HepG2 (cell line): ENCODE data around the gene AZU1. TPM values are rescaled to one million over a fixed set of nuclear protein-coding genes. Genes with fewer than 3 reads are reported as not detected.

ENCODE experiments used
- ATAC-seq: fragments of 200-7000 bp; cut with Tn5 transposase; 3 replicates; pipeline ENCODE4 v1.9.1; 2020; ENCODE audit warnings: mild to moderate bottlenecking, moderate library complexity
- BruUV-seq: library from RNA; stranded (reverse); fragments of 400-500 nt; replicated peaks from 2 replicates; lab custom pipeline; 2021; lab: Mats Ljungman, UMichigan
- CTCF ChIA-PET: fragments of 300-600 bp; formaldehyde crosslinking; extraction: SDS; loops from one replicate; lab custom pipeline; 2021; ENCODE audit warnings: low total read pairs, inconsistent platforms, low intra/inter-chr PET ratio; lab: Yijun Ruan, JAX
- POLR2A ChIA-PET: fragments of 350-600 bp; sonication (Branson Sonifier 250); formaldehyde crosslinking; loops from one replicate; lab custom pipeline; 2020; ENCODE audit warnings: antibody characterized with exemption, inconsistent platforms; lab: Yijun Ruan, JAX
- DNase-seq: peaks from one replicate; pipeline ENCODE4 v3.0.0-alpha.2; 2015; ENCODE audit warnings: low spot score
- FAIRE-seq: peaks from 3 replicates; lab custom pipeline; 2011; peaks lifted over from hg19 to GRCh38; lab: Jason Lieb, UNC
- H2AFZ ChIP-seq: one replicate; pipeline ENCODE4 v1.6.1; 2011; ENCODE audit warnings: low read length, inconsistent platforms
- H3K27ac ChIP-seq: fragments of 300-600 bp; 3 replicates; pipeline ENCODE4 v1.8.0; 2011; ENCODE audit warnings: mixed run types, mild to moderate bottlenecking, mixed read lengths, low read length, inconsistent platforms; ENCODE audit not compliant: insufficient read depth; ENCODE audit errors: extremely low read length
- H3K27me3 ChIP-seq, 2 experiments: fragments of 200-600 bp in 1 of 2; 2 replicates in 1 of 2; 3 replicates in 1 of 2; pipeline versions ENCODE4 v1.6.0 to v1.8.0; 2011; ENCODE audit warnings: low read length in 2 of 2, mild to moderate bottlenecking in 2 of 2, moderate library complexity in 2 of 2, inconsistent platforms in 1 of 2; ENCODE audit not compliant: insufficient read depth in 2 of 2, control insufficient read depth in 1 of 2
- H3K36me3 ChIP-seq, 2 experiments: fragments of 200-600 bp in 1 of 2; replicated peaks in 1 of 2; 2 replicates in 1 of 2; 3 replicates in 1 of 2; pipeline versions ENCODE4 v1.5.1 to v1.8.0; 2011; ENCODE audit warnings: low read length in 2 of 2, inconsistent platforms in 1 of 2; ENCODE audit not compliant: insufficient read depth in 2 of 2, control insufficient read depth in 1 of 2
- H3K4me1 ChIP-seq: 2 replicates; pipeline ENCODE4 v1.5.1; 2012; ENCODE audit warnings: low read length, inconsistent platforms; ENCODE audit not compliant: insufficient read depth
- H3K4me2 ChIP-seq: 2 replicates; pipeline ENCODE4 v1.6.0; 2011; ENCODE audit warnings: low read depth, low read length, inconsistent platforms
- H3K4me3 ChIP-seq, 3 experiments: fragments of 200-600 bp in 1 of 3; sonication (generic), shearing (Covaris generic) in 1 of 3; replicated peaks in 1 of 3; 2 replicates each; pipeline ENCODE4 v1.5.1; 2011 to 2016; ENCODE audit warnings: low read length in 3 of 3, inconsistent platforms in 2 of 3, low read depth in 2 of 3, mild to moderate bottlenecking in 2 of 3, control low read depth in 1 of 3, mixed read lengths in 1 of 3; ENCODE audit not compliant: insufficient read depth in 1 of 3
- H3K79me2 ChIP-seq: one replicate; pipeline ENCODE4 v1.6.1; 2011; ENCODE audit warnings: low read length, inconsistent platforms; ENCODE audit not compliant: insufficient read depth
- H3K9ac ChIP-seq: 2 replicates; pipeline ENCODE4 v1.6.0; 2011; ENCODE audit warnings: mild to moderate bottlenecking, low read depth, low read length, inconsistent platforms; ENCODE audit not compliant: insufficient read depth
- H3K9me3 ChIP-seq: 2 replicates; pipeline ENCODE4 v1.5.1; 2012; ENCODE audit warnings: mild to moderate bottlenecking, low read length
- H4K20me1 ChIP-seq: 2 replicates; pipeline ENCODE4 v1.6.0; 2011; ENCODE audit warnings: inconsistent platforms, mild to moderate bottlenecking, low read length, moderate library complexity; ENCODE audit not compliant: insufficient read depth
- AGO1 ChIP-seq: fragments of 200-400 bp; formaldehyde crosslinking; IDR thresholded peaks from 2 replicates; pipeline ENCODE4 v1.6.1; 2017; ENCODE audit warnings: mild to moderate bottlenecking, low read depth, low read length, moderate library complexity; ENCODE audit not compliant: poor library complexity, severe bottlenecking
- AGO2 ChIP-seq: fragments of 200-400 bp; formaldehyde crosslinking; optimal IDR thresholded peaks from 2 replicates; pipeline ENCODE3; 2017; ENCODE audit warnings: mild to moderate bottlenecking, low read depth, low read length, moderate library complexity
- HMG20A ChIP-seq: IDR thresholded peaks from 2 replicates; pipeline ENCODE4 v1.6.1; 2016; ENCODE audit warnings: borderline replicate concordance
- MAFF ChIP-seq: IDR thresholded peaks from 2 replicates; pipeline ENCODE4 v1.6.1; 2011; ENCODE audit warnings: low read depth, low read length, improper control_type of control experiment
- MATR3 ChIP-seq: sonication (generic); formaldehyde crosslinking; IDR thresholded peaks from 2 replicates; pipeline ENCODE4 v1.4.0; 2020; ENCODE audit warnings: missing genetic modification reagents
- POLR2G ChIP-seq: fragments of 200-400 bp; formaldehyde crosslinking; IDR thresholded peaks from 2 replicates; pipeline ENCODE4 v1.6.1; 2018; ENCODE audit warnings: mild to moderate bottlenecking, low read depth, low read length, moderate library complexity
- RBFOX2 ChIP-seq: fragments of 200-400 bp; formaldehyde crosslinking; IDR thresholded peaks from 2 replicates; pipeline ENCODE4 v1.6.1; 2017; ENCODE audit warnings: low read depth, mild to moderate bottlenecking, low read length
- SMARCC2 ChIP-seq: fragments of 450-650 bp; IDR thresholded peaks from 2 replicates; pipeline ENCODE4 v1.6.1; 2017; ENCODE audit warnings: antibody characterized with exemption, mild to moderate bottlenecking
- SRSF4 ChIP-seq: fragments of 200-400 bp; formaldehyde crosslinking; IDR thresholded peaks from one replicate; pipeline ENCODE4 v1.6.1; 2018; ENCODE audit warnings: mild to moderate bottlenecking, low read depth, low read length, moderate library complexity; ENCODE audit not compliant: poor library complexity, severe bottlenecking
- SSRP1 ChIP-seq: IDR thresholded peaks from 2 replicates; pipeline ENCODE4 v1.6.1; 2016; ENCODE audit warnings: control low read depth
- ZC3H13 ChIP-seq: sonication (generic); formaldehyde crosslinking; IDR thresholded peaks from 2 replicates; pipeline ENCODE4 v1.8.1; 2023; ENCODE audit warnings: mild to moderate bottlenecking, missing genetic modification reagents, moderate library complexity
- ZNF30 ChIP-seq: sonication (generic); formaldehyde crosslinking; IDR thresholded peaks from 2 replicates; pipeline ENCODE4 v1.5.0; 2020; ENCODE audit warnings: mild to moderate bottlenecking, missing genetic modification reagents
- WGBS: methylation state at CpG from one replicate; pipeline ENCODE4 v1.1.6; 2017; ENCODE audit warnings: low lambda C conversion rate; 5-methylcytosine and 5-hydroxymethylcytosine counted together
- in situ Hi-C: cut with HindIII; loops from 2 replicates; pipeline ENCODE4 v1.10.0; 2017; ENCODE audit warnings: low pct_unique_long_range_greater_than_20kb; ENCODE audit not compliant: extremely low pct_ligation_motif_present
- intact Hi-C: fragments of 100-400 bp; cut with micrococcal nuclease; formaldehyde crosslinking; loops from one replicate; pipeline ENCODE4 v1.10.0; 2022; ENCODE audit not compliant: unreplicated experiment
- polyA plus RNA-seq, 8 experiments: library from polyadenylated mRNA; depleted of rRNA in 3 of 8; stranded (reverse) in 7 of 8; unstranded in 1 of 8; fragments of >200 nt; fragmentation: Illumina TruSeq in 4 of 8; extraction: Trizol in 4 of 8; gene quantifications; 2 replicates each; pipeline versions ENCODE4 v1.2.1 to v1.2.3, GENCODE V29; 2011 to 2016; ENCODE audit warnings: low read depth in 4 of 8, missing spikeins in 1 of 8, mixed read lengths in 1 of 8; ENCODE audit not compliant: insufficient read depth in 1 of 8
- total RNA-seq, 5 experiments: library from RNA; depleted of rRNA; stranded (reverse); fragments of >200 nt; fragmentation: Illumina TruSeq; extraction: Trizol; gene quantifications; 2 replicates each; pipeline ENCODE4 v1.2.3, GENCODE V29; 2016; ENCODE audit warnings: low read depth in 1 of 5
- TF ChIP-seq, protein P1 (sequence below): sonication (generic); formaldehyde crosslinking; IDR thresholded peaks from 2 replicates; pipeline ENCODE4 v1.4.0; 2020; ENCODE audit warnings: missing genetic modification reagents
- TF ChIP-seq, protein P2 (sequence below): sonication (generic); formaldehyde crosslinking; IDR thresholded peaks from 2 replicates; pipeline ENCODE4 v1.8.1; 2022; ENCODE audit warnings: low read depth, mild to moderate bottlenecking, missing genetic modification reagents
- TF ChIP-seq, protein P3 (sequence below): sonication (generic); formaldehyde crosslinking; IDR thresholded peaks from 2 replicates; pipeline ENCODE4 v1.4.0; 2020; ENCODE audit warnings: missing genetic modification reagents, low read depth, mild to moderate bottlenecking, borderline replicate concordance
- TF ChIP-seq, protein P4 (sequence below): sonication (generic); formaldehyde crosslinking; IDR thresholded peaks from 2 replicates; pipeline ENCODE4 v1.9.0; 2022; ENCODE audit warnings: missing genetic modification reagents, mild to moderate bottlenecking, borderline replicate concordance

The AZU1 gene
- total and polyA plus RNA-seq, 2 of the 13 experiments (the other 11 are each of a cell fraction or from before 2014, with no cell fraction given), result not detected

DNA sequence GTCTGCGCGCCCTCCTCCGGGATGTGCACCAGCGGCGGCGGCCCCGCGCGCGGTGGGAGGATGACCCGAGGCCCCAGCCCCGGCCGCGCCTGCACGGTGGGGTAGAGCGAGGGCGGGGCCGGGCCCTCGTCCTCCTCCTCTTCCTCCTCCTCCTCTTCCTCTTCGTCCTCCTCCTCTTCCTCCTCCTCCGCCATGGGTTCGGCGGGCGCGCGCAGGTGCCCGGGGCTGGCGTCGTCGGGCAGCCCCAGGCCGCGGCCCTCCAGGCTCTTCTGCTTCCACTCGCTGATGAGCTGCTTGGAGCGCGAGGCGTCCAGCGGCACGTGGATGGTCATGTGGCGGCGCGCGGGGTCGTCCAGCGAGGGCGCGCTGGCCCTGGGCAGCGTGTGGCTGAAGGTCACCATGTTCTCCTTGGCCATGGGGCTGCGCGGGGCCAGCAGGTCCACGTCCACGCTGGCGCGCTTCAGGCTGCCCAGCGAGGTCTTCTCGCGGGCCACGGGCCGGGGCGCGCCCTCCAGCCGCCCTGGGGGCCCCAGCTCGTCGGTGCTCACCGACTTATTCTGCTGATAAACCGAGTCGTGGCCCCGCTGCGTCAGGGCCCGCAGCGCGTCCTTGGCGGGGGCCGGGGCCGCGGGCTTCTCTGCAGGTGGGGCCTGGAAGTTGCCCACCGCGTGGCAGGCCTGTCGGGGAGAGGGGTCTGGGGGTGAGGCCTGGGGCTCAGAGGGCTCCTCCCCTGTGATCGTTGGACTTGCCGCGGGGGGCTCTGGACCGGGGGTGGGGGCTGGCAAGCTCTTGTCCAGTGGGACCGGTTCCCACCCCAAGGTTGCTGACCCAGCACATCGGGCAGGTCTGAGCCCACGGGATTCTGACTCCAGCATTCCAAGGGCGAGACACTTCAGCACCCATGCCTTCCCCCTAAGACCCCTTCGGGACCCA is 14.2 kb upstream of the AZU1 start:
- Histone ChIP-seq H3K27ac (no peak overlapping the region), H3K36me3 (peaks cover 16 to 34% of the 10 kb centered on the region in 2 experiments; a peak in 4 of 5 replicates), H3K9me3 (no peaks in the 10 kb centered on the region), H3K79me2 (no peaks in the 10 kb centered on the region), H3K9ac (no peak overlapping the region), H3K4me3 (no peak overlapping the region), H3K4me2 (no peak overlapping the region), H2AFZ (no peak overlapping the region), H3K27me3 (no peaks in the 10 kb centered on the region), H3K4me1 (no peaks in the 10 kb centered on the region), H4K20me1 (peaks cover 29% of the 10 kb centered on the region)
- ATAC-seq, result peak; percentile 1
- POLR2A ChIA-PET, result no interaction called here
- intact Hi-C loops, result no loop called here
- FAIRE-seq, result no peak
- no TSS peak for BruUV-seq
- in situ Hi-C loops, result no loop called here
- CTCF ChIA-PET, result no interaction called here
- 97% methylated on average over 79 of the region's 87 CpGs for WGBS
- no peak for DNase-seq
- TF ChIP-seq, protein P1, sequence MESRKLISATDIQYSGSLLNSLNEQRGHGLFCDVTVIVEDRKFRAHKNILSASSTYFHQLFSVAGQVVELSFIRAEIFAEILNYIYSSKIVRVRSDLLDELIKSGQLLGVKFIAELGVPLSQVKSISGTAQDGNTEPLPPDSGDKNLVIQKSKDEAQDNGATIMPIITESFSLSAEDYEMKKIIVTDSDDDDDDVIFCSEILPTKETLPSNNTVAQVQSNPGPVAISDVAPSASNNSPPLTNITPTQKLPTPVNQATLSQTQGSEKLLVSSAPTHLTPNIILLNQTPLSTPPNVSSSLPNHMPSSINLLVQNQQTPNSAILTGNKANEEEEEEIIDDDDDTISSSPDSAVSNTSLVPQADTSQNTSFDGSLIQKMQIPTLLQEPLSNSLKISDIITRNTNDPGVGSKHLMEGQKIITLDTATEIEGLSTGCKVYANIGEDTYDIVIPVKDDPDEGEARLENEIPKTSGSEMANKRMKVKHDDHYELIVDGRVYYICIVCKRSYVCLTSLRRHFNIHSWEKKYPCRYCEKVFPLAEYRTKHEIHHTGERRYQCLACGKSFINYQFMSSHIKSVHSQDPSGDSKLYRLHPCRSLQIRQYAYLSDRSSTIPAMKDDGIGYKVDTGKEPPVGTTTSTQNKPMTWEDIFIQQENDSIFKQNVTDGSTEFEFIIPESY, result peak; percentile 51; the same call in 1 of the 2 replicates
- TF ChIP-seq ZC3H13 (CRISPR knock-in tag) (0 out of 2 replicates have a peak, but pooled peaks have one; percentile 8), SMARCC2 (no peak), SSRP1 (CRISPR knock-in tag) (no peak), SRSF4 (peak; percentile 91), AGO2 (peak; percentile 100), MAFF (peak; percentile 54; the same call in 1 of the 2 replicates), POLR2G (peak; percentile 78; the same call in 1 of the 2 replicates), ZNF30 (CRISPR knock-in tag) (no peak), RBFOX2 (peak; percentile 79), MATR3 (no peak), AGO1 (peak; percentile 93), HMG20A (CRISPR knock-in tag) (no peak)
- TF ChIP-seq, protein P2, sequence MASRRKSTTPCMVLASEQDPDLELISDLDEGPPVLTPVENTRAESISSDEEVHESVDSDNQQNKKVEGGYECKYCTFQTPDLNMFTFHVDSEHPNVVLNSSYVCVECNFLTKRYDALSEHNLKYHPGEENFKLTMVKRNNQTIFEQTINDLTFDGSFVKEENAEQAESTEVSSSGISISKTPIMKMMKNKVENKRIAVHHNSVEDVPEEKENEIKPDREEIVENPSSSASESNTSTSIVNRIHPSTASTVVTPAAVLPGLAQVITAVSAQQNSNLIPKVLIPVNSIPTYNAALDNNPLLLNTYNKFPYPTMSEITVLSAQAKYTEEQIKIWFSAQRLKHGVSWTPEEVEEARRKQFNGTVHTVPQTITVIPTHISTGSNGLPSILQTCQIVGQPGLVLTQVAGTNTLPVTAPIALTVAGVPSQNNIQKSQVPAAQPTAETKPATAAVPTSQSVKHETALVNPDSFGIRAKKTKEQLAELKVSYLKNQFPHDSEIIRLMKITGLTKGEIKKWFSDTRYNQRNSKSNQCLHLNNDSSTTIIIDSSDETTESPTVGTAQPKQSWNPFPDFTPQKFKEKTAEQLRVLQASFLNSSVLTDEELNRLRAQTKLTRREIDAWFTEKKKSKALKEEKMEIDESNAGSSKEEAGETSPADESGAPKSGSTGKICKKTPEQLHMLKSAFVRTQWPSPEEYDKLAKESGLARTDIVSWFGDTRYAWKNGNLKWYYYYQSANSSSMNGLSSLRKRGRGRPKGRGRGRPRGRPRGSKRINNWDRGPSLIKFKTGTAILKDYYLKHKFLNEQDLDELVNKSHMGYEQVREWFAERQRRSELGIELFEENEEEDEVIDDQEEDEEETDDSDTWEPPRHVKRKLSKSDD (CRISPR knock-in tag), result peak; percentile 38; the same call in 1 of the 2 replicates
- TF ChIP-seq, protein P3, sequence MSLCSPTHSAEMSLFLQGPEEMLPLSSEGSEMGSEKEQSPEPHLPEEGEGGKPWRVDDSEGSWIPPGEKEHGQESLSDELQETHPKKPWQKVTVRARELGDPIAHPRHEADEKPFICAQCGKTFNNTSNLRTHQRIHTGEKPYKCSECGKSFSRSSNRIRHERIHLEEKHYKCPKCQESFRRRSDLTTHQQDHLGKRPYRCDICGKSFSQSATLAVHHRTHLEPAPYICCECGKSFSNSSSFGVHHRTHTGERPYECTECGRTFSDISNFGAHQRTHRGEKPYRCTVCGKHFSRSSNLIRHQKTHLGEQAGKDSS (CRISPR knock-in tag), result no peak
- TF ChIP-seq, protein P4, sequence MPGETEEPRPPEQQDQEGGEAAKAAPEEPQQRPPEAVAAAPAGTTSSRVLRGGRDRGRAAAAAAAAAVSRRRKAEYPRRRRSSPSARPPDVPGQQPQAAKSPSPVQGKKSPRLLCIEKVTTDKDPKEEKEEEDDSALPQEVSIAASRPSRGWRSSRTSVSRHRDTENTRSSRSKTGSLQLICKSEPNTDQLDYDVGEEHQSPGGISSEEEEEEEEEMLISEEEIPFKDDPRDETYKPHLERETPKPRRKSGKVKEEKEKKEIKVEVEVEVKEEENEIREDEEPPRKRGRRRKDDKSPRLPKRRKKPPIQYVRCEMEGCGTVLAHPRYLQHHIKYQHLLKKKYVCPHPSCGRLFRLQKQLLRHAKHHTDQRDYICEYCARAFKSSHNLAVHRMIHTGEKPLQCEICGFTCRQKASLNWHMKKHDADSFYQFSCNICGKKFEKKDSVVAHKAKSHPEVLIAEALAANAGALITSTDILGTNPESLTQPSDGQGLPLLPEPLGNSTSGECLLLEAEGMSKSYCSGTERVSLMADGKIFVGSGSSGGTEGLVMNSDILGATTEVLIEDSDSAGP (CRISPR knock-in tag), result peak; percentile 26; the same call in 1 of the 2 replicates
